GM18870 (cell line): ENCODE measurements around the gene LMX1B.
"Not testable (repeated sequence)": the region's sequence is repeated elsewhere in the genome, so short reads cannot be mapped to it uniquely, and the experiment has no call there.

Experiments used
- ATAC-seq: cut with Tn5 transposase; IDR thresholded peaks from one replicate; pipeline ENCODE4 v1.9.1; 2021; ENCODE audit warnings: moderate library complexity; ENCODE audit not compliant: unreplicated experiment

The LMX1B gene

DNA sequence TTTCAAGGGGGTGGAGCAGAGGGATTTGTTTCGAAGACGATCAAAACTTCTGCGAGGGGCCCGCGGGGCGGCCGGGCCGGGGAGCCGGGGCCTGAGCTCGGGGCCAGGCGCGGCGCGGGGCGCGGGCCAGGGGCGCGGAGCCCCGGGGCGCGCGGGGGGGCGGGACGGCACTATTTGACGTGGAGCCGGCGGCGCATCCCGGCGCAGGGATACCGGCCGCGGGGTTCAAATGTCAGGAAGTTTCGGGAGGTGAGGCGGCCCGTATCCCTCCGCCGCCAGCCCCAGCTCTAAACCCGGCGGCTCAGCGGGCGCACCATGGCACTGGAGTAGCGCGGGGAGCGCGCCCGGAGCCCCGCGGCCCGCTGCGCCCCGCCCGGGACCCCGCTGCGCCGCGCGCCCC, at the start of gene LMX1B:
Gene LMX1B, plus strand, starts transcription at position 278 of the 400 bp plus-strand sequence. CDS start 522 bp downstream, outside the sequence.
- no peak for ATAC-seq

DNA sequence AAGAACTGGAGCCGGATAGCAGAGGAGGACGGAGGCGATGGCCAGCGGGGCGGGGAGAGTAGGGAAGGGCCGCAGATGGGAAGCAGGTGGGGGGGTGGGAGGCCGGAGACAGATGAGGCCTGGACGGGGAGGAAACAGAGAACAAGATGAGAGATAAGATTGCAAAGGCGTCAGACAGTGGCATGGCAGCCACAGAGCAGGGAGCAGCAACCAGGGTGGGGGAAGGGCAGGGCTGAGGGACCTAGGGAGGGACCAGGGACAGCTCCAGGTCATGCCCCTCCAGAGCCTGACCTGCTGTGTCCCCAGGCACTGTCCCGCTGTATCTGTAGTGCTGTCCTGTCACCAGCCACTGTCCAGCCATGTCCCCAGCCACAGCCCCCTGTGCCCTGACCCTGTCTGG, 49.6 kb upstream of the LMX1B start:
- ATAC-seq, result no peak

DNA sequence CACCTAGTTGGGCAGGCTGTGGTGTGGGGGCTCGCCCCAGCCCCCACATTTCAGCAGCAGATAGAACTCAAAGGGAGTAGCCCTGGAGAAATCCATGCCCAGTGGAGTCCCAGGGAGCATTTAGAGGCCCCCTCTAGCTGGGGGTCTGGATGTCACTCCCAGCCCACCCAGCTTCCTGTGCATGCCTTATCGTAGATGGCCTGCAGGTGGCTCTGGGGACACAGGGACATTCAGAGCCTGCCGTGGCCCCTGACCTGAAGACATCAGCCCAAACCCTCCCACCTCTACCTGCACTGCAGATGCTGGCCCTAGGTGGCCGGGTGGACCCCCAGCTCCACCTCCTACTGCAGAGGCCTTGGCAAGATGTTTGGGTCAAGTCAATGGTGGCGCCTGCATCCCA, 49.0 kb upstream of the LMX1B start:
- ATAC-seq, result no peak

DNA sequence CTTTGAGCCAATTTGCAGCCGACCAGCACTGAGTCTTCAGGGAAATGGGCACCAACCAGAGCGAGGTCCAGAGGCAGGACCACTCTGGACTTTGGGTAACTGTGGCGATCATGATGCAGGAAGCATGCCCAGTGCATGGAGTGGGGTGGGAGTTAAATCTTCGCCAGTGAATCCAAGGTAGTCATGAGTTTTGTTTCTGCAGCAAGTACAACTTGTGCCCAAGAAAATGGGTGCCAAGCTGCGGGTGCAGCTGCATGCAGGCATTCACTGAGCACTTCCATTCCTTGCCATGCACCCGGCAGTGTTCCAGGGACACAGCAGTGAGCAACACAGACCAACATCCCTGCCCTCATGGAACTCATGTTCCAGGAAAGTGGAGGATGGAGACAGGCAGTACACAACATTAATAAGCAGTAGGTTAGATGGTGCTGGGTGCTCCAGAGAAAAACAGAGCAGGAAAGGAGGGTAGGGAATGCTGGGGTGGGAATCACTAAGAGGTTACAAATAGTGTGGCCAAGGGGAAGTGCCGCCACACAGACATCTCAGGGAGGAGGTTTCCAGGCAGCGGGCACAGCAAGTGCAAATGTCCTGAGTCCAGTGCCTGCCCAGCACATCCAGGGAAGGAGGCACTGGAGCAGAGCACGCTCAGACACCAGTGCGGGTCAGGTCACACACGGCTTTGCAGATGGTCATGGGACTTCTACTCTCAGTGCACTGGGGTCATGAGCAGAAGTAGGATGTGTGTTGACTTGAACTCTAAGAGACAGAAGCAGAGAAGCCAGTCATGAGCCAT, 48.2 kb upstream of the LMX1B start:
- ATAC-seq, result no peak

DNA sequence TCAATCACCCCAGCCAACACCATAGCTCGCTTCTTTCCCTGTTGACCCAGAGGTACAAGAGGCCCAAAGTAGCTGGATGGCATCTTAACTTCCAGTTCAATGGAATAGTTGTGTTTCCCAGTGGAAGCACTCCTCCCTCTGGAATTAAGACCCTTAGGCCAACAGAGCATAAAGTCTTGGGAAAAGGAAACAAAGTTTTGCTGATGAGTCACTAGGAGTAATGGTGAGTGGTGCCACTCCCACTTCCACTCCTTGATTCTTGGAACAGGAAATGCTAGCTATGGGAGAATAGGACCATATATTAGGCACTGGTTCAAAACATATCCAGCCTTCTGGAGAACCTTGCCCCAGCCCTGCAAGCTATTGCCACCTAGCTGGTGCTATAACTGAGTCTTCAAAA, 44.7 kb upstream of the LMX1B start:
- ATAC-seq, result no peak

DNA sequence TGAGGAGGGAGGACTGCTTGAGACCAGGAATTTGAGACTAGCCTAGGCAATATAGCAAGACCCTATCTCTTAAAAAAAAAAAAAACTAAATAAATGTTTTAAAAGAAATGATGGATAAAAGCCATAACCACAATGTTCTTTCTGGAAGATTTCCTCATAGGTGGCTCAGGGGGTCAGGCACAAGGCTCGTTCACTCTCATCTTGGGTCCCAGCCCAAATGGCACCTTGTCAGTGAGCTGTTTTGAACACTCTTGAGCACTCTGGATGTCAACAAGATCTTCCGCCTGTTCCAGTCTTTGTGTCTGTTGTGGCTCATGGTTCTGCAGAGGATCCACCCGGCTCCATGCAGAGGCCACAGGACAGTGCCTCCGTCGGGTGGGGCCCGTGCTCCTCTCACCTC, 35.7 kb upstream of the LMX1B start:
- ATAC-seq, result no peak

DNA sequence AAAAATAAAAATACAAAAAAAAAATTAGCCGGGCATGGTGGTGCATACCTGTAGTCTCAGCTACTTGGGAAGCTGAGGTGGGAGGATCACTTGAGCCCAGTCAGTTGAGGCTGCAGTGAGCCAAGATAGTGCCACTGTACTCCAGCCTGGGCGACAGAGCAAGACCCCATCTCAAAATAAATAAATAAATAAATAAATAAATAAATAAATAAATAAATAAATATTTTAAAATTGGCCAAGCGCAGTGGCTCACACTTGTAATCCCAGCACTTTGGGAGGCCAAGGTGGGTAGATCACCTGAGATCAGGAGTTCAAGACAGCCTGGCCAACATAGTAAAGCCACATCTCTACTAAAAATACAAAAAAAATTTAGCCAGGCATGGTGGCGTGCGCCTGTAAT, 33.4 kb upstream of the LMX1B start:
- not testable (repeated sequence) for ATAC-seq

DNA sequence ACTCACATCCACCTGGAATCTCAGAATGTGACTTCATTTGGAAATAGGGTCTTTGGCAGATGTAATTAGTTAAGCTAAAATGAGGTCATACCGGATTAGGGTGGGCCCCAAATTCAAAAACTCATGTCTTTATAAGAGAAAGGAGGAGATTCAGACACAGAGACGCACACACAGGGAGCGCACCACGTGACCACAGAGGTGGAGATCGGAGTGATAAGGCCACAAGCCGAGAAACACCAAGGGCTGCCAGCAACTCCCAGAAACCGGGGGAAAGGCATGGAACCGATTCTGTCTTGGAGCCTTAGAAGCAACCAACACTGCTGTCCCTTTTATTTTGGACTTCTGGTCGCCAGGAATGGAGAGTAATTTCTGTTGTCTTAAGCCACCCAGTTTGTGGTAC, 31.8 kb upstream of the LMX1B start:
- no peak for ATAC-seq

DNA sequence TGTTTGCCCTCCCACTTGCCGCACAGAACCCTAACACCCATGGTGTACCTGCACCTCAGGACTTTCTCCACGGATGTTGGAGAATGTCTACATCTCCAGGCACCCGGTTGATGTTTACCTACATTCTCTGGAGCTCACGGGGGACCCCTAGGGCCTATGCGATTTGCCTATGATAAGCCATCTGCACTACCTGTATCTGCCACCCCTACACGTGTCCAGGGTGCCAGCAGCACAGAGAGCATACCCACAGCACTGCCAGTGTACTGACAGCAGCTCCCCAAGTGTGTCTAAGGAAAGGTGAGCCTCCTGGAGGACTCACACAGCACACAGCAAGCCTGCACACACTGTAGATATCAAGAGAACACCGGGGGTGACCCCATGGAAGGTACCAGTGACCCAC, 31.3 kb upstream of the LMX1B start:
- ATAC-seq, result no peak

DNA sequence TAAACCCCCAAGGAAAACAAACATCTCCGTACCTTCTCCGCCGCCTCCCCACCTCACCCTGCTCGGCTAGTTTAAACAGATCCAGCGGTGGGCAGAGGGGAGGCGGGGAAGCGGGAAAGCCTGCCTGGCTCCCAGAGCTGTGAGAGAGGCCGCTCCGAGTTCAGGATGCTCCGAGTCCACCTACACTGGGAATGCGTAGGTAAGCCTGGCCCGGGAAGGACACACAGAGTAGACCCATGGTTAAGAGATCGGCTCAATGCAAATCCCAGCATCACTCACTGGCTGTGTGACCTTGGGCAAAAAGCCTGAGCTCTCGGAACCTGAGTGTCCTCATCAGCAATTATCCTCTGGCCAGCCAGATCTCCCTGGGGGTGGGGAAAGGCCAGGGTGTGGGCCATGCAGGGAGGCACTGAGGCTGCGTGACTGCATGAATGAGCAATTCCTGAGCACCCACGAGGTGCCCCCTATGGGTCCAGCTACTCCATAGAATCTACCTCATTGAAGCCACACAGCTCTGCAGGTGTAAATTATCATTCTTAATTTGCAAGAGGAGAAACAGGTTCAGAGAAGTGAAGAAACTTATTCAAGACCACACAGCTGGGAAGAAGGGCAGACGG, 30.5 kb upstream of the LMX1B start:
- no peak for ATAC-seq

DNA sequence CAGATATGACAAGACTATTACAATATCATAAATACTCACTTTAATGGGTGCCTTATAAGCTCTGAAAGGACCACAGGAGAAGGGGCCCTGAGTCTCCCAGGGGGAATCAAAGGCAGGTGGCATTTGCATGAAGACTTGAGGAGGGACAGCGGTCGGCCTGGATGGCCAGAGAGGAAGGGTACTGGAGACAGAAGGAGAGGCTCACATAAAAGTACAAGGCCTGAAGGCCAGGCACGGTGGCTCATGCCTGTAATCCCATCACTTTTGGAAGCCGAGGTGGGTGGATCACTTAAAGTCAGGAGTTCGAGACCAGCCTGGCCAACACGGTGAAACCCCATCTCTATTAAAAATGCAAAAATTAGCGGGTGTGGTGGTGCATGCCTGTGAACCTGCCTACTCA, 29.1 kb upstream of the LMX1B start:
- no peak for ATAC-seq

DNA sequence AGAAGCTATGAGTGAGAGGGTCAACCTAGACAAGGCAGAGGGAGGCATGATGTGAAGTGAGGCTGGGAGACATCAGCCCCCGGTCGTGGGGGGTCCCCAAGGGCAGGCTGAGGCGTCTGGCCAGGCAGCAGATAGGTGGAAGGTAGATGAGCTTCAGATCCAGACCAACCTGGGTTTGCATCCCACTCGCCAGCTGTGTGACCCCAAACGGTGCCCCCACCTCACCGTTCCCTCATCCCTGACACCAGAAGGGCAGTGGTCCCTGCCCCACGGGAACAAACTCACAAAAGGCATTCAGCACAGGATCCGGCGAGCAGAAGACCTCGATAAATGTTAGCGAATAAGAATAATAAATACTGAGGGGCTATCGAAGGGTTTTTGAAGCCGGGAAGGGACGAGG, 27.5 kb upstream of the LMX1B start:
- no peak for ATAC-seq

DNA sequence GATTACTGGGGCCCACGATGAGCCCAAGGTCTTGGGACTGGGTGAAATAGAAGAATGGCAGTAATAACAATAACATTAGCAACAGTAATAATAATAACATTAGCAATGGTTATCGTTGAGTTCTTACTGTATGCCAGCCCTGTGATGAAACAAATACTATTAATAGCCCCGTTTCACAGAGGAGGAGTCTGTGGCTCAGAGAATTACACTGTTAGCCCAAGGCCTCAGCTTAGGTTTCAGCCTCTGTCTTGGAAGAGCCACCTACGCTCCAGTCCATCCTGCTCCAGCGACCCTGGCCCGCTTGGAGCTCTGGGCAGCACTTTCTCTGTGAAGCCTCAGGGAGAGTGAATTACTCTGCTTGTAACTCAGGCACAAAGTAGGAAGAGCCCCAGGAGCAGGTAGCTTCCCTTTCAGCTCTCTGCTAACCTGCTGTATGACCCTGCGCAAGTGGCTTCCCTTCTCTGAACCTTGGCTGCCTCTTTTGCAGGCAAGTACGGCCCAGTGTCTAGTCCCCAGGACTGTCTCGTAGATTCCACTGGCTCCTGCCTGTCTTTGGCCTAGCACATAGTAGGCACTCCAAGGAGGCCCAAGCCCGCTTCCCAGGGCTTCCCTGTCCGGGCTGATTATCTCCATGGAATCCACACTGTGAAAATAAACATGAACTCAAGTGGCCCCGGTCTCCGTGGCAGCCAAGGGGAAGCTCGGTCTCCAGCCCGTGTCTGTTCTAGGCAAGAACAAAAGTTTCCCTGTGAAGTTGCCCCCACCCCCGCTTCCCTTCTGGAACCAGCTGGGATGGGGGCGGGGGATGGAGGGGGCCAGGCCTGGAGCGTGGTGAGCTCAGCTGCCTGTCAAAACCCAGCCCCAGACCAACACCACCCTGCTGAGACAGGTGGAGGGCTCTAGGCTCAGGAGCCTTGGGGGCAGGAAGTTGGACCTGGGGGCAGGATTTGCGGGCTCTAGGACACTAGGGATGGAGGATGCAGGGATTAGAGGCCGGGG, 26.2 kb upstream of the LMX1B start:
- ATAC-seq, result no peak

DNA sequence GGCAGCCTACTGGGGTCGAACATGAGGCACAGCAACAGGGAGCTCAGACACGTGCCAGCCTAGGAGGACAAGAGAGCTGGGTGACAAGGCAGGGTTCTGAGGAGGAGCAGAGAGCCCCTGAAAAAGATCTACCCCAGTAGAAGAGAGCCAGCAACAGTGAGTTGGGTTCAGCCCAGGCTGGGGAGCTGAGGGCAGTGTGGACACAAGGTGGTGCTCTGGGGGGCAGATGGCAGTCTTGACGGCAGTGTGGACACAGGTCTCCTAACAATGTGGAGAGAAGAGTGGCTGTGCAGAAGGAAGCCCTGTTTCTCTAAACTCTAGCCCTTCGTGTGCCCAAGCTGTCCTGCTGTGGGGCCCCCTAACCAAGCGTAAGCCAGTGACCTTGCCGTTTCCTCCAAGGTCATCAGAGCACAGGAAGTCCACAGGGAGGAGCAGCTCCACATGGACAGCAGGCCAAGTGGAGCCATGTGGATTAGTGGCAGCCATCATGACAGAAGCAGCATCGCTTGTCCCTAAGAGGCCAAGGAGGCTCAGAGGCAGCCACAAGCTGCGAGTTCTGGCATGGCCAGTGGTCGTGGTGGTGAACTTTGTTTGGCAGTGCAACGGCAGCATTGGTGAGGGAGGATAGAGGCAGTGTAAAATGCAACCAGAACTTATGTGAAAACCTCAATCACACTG, 25.1 kb upstream of the LMX1B start:
- ATAC-seq, result no peak

DNA sequence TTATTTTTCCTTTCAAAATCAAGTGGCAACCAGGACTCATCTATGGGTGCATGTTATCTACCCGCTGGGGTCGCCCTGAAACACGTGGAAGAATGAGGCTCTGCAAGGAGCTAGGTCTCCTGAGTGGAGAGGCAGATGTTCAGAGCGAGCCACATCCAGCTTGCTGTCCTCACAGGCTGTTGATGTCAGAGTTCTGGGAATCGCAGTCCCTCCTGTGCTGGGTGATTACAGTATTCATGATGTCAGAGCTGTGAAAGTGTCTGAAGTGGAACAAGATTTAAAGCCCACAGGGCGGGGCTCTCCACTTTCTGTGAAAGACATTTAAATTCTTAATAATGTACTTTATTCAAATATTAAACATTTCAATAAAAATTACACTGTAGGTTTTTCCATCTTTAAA, 24.4 kb upstream of the LMX1B start:
- ATAC-seq, result no peak

DNA sequence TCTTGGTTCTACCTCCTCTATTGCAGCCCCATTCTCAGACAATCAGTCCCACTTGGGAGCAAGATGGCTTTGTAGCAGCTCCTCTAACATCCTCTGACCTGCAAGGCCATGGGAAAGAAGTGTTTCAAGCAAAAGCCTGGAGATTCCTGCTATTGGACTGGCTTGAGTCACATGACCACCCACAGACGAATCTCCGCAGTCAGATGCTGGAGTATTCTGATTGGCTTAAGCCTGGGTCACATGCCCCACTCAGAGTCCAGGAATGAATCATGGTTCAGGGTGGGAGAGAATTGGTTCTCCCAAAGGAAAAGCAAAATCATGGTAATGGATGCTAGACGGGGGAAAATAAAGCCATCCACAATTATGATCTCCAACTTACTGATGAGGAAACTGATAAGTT, 22.6 kb upstream of the LMX1B start:
- no peak for ATAC-seq

DNA sequence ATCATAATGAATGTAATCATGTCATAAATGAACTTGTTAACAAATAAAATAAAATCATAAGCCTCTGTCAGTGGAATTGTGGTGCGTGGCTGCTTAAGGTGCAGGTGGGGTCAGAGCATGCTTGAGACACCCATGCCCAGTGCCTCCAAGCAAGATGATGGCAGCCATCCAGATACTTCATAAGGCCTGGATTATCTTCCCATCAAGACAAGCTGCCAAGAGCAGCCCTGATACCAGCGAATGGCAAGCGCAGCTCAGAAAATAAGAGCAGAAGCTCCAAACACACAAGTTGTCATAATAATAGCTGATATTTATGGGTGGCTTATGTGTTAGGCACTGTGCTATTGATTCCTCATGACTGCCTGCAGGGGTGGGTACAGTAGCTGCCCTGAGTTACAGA, 21.8 kb upstream of the LMX1B start:
- no peak for ATAC-seq

DNA sequence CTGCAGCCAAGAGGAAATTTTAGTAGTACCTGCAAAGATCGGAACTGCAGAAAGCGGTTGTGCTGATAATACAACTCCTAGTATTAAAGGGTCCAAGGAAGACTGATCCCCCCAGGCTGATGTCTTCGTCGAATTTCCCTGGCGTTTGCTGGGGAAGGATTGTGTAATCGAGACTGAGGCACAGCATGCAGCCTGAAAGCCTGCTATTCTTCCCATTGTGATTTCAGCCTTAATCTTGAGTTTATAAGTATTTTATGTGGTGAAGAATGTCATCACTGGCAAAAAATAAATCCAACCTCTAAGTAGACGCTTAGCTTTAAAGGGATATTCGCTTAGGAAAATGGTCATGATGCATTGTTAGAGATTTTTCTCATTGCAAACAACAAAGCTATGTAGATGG, 21.3 kb upstream of the LMX1B start:
- no peak for ATAC-seq

DNA sequence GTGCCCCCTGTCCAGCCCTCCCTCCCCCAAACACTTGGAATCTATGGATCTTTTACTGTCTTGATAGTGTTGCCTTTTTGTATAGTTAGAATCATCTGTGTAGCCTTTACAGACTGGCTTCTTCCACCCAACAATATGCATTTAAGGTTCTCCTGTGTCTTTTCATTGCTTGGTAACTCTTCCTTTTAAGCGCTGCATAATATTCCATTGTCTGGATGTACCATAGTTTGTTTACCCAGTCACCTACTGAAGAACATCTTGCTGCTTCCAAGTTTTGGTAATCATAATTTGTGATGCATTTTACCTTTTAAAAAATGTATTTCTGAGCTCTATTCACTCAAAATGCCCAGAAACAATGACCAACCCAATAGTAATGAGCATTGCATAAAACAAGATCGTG, 17.7 kb upstream of the LMX1B start:
- no peak for ATAC-seq

DNA sequence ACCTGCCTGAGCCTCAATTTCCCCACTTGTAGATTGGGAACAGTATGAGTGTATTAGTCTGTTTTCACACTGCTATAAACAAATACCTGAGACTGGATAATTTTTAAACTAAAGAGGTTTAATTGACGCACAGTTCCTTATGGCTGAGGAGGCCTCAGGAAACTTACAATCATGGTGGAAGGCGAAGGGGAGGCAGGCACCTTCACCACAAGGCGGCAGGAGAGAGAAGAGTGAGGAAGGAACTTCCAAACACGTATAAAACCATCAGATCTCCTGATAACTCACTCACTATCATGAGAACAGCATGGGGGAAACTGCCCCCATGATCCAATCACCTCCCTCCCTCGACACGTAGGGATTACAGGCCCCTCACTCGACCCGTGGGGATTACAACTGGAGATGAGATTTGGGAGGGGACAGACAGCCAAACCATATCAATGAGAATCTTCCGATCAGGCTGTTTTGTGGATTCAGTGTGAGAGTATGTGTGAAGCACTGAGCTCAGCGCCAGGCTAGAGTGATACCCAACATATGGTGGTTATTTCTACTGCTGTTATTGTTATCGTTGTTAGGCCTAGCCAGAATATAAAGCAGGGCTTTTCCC, 14.6 kb upstream of the LMX1B start:
- ATAC-seq, result no peak
